Naive B cell (primary cell): ENCODE data around the gene COMTD1. TPM values are rescaled to one million over a fixed set of nuclear protein-coding genes. Genes with fewer than 3 reads are reported as not detected.
A peak's percentile ranks its signal among the peaks of the same experiment; 100 is the strongest.
"Not testable (repeated sequence)": the region's sequence is repeated elsewhere in the genome, so short reads cannot be mapped to it uniquely, and the experiment has no call there.

Experiments used
- ATAC-seq, 2 donors: fragments of 150-1000 bp; cut with Tn5 transposase; 2 replicates each; pipeline ENCODE4 v1.10.0; 2021; ENCODE audit warnings: low read depth in 2 of 2, mild to moderate bottlenecking in 2 of 2, moderate library complexity in 2 of 2
- DNase-seq: peaks from one replicate; pipeline ENCODE4 v3.0.0; 2022
- H3K27ac Mint-ChIP-seq, 6 donors: one replicate each; pipeline ENCODE4 v1.8.0; 2020 to 2022; ENCODE audit warnings: mild to moderate bottlenecking in 6 of 6, mixed read lengths in 6 of 6, moderate library complexity in 5 of 6, inconsistent platforms in 2 of 6
- H3K27me3 Mint-ChIP-seq, 3 donors: one replicate each; pipeline ENCODE4 v1.8.0; 2021 to 2022; ENCODE audit warnings: mixed read lengths in 3 of 3, mild to moderate bottlenecking in 1 of 3
- H3K36me3 Mint-ChIP-seq, 2 donors: one replicate each; pipeline ENCODE4 v1.8.0; 2020 to 2022; ENCODE audit warnings: mixed read lengths in 2 of 2, inconsistent platforms in 1 of 2, mild to moderate bottlenecking in 1 of 2
- H3K4me1 Mint-ChIP-seq, 3 donors: one replicate each; pipeline ENCODE4 v1.8.0; 2020 to 2022; ENCODE audit warnings: mixed read lengths in 3 of 3, inconsistent platforms in 1 of 3, mild to moderate bottlenecking in 1 of 3, moderate library complexity in 1 of 3
- H3K4me3 Mint-ChIP-seq, 8 donors: one replicate each; pipeline ENCODE4 v1.8.0; 2020 to 2022; ENCODE audit warnings: mild to moderate bottlenecking in 8 of 8, mixed read lengths in 8 of 8, moderate library complexity in 8 of 8, inconsistent platforms in 2 of 8
- H3K9me3 Mint-ChIP-seq, 7 donors: one replicate each; pipeline ENCODE4 v1.8.0; 2020 to 2022; ENCODE audit warnings: mixed read lengths in 7 of 7, mild to moderate bottlenecking in 5 of 7, inconsistent platforms in 2 of 7, moderate library complexity in 1 of 7
- polyA plus RNA-seq, 6 donors: library from polyadenylated mRNA; unstranded; fragments of 300-500 nt; fragmentation: Illumina TruSeq; gene quantifications; one replicate each; pipeline ENCODE4 v1.2.3, GENCODE V29; 2021; ENCODE audit warnings: low read depth in 6 of 6

The COMTD1 gene
- polyA plus RNA-seq, 6 donors from 2014 or later = 3.1 to 7.0 (median 6.0) TPM

DNA sequence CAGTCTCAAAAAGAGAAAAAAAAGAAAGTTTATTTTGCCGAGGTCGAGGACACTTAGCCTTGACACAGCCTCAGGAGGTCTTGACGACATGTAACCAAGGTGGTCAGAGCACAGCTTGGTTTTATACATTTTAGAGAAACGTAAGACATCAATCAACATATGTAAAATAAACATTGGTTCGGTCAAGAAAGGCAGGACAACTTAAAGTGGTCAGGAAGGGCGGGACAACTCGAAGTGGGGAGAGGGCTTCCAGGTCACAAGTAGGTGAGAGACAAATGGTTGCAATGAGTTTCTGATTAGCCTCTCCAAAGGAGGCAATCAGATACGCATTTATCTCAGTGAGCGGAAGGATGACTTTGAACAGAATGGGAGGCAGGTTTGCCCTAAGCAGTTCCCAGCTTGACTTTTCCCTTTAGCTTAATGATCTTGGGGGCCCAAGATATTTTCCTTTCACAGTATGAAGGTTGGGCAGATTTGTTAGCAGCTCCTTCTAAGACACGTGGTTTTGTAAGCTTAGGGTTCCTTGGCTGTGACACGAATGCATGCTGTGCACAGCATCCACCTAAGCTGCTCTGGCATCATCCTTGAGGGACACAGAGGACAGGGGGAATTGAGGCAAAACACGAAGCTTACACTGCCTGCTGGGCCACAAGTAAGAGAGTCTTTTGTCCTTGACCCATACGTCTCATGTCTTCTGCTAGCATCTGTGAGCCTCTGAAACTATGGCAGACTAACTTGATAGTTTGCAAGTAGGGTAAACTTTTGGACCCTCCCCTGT lies 28.5 kb downstream of the COMTD1 start:
- Mint-ChIP-seq H3K36me3 (no peaks in the 10 kb centered on the region), H3K4me3 (peak overlapping the region in 3 of 8 donors; percentile 16 to 84 (median 30)), H3K4me1 (peaks cover 6 to 16% (median 11%) of the 10 kb centered on the region in 3 donors), H3K9me3 (no peaks in the 10 kb centered on the region), H3K27me3 (no peaks in the 10 kb centered on the region), H3K27ac (peak overlapping the region in 4 of 6 donors; percentile 22 to 66 (median 40))
- DNase-seq = no peak
- no peak for ATAC-seq

GRCh38 chr10:75206638-75207037 lies 29.1 kb downstream of the COMTD1 start:
- H3K27me3 Mint-ChIP-seq, H3K9me3 Mint-ChIP-seq, H3K36me3 Mint-ChIP-seq, DNase-seq, ATAC-seq: not testable (repeated sequence)
- Mint-ChIP-seq H3K4me1 (peaks cover 5 to 14% (median 10%) of the 10 kb centered on the region in 3 donors), H3K4me3 (peak overlapping the region in 1 of 8 donors; percentile 47), H3K27ac (peak overlapping the region in 1 of 6 donors; percentile 66)

DNA sequence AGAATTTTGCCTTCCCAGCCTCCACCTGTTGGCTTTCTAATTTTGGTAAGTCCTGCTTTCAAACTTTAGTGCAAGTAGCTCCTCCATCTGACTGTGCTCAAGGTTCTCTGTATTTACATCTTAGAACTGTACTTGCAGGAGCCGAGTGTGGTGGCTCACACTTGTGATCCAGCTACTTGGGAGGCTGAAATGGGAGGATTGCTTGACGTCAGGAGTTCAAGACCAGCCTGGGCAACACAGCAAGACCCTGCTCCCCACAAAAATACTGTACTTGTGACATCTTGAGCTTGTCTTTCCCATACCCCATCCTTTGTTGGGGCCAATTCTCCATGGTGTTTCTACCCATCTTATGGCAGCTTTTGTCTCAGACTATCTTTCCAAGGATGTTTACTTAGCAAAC lies 29.8 kb downstream of the COMTD1 start:
- peaks cover 0 to 8% (median 5%) of the 10 kb centered on the region in 3 donors for H3K4me1 Mint-ChIP-seq
- H3K36me3 Mint-ChIP-seq = no peaks in the 10 kb centered on the region
- H3K4me3 Mint-ChIP-seq = no peak overlapping the region
- ATAC-seq (no peak), DNase-seq (no peak)
- no peaks in the 10 kb centered on the region for H3K9me3 Mint-ChIP-seq
- H3K27me3 Mint-ChIP-seq = no peaks in the 10 kb centered on the region
- no peak overlapping the region for H3K27ac Mint-ChIP-seq

GRCh38 chr10:75203724-75204123 lies 32.0 kb downstream of the COMTD1 start:
- H3K27ac Mint-ChIP-seq = no peak overlapping the region
- H3K4me1 Mint-ChIP-seq = peaks cover 0 to 4% (median 0%) of the 10 kb centered on the region in 3 donors
- no peaks in the 10 kb centered on the region for H3K27me3 Mint-ChIP-seq
- no peak for DNase-seq
- no peaks in the 10 kb centered on the region for H3K9me3 Mint-ChIP-seq
- no peak for ATAC-seq
- no peak overlapping the region for H3K4me3 Mint-ChIP-seq
- no peaks in the 10 kb centered on the region for H3K36me3 Mint-ChIP-seq

DNA sequence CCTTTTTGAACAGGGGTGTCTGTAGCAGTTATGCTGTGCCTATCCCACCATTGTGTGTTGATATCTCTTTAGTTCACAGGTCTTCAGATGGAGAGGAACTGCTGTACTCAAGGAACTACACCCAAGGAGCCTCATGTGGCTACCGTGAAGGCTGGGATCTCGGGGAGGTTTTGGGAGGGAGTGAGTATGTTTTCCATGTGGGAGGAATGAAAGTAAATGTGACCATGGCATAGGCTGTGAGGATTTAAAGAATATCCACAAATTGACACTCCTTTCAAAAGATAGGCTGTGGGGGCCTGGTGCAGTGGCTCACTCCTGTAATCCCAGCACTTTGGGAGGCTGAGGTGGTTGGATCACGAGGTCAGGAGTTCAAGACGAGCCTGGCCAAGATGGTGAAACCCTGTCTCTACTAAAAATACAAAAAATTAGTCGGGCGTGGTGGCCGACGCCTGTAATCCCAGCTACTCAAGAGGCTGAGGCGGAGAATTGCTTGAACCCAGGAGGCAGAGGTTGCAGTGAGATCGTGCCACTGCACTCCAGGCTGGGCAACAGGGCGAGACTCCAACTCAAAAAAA lies 32.6 kb downstream of the COMTD1 start:
- not testable (repeated sequence) for ATAC-seq, DNase-seq, H3K27me3 Mint-ChIP-seq, H3K4me1 Mint-ChIP-seq, H3K27ac Mint-ChIP-seq, H3K36me3 Mint-ChIP-seq, H3K4me3 Mint-ChIP-seq, H3K9me3 Mint-ChIP-seq

DNA sequence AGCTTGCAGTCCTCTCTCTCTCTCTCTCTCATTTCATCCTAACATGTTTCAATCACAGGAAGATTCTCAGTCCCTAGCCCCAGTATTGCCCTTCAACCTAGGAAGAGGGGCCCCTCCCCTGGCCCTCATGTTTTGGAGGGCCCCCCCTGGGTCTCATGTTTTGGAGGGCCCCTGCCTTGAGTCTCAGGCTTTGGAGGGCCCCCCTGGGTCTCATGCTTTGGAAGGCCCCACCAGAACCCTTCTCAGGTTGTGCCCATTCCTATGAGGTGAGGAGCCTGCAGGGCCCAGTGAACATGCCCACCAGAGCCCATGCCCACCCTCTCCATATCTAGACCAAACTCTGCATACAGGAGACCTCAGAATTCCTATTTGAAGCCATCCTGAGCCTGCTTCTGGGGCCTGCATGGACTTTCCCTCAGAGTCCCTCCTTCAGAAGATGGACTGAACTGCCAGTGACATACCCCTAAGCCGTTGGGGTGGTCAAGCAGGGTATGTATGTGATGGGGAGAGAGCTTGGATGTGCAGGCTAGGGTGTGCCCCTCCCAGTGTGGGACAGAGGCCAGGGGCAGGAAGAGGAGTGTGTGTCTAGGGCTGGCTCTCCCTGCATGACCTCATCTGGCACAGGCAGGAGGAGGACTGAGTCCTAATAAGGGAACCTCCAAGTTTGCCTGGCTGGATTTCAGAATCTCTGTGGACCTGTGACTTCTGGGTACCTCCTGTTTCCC lies 33.3 kb downstream of the COMTD1 start:
- no peak overlapping the region for H3K4me3 Mint-ChIP-seq
- H3K27me3 Mint-ChIP-seq = no peaks in the 10 kb centered on the region
- DNase-seq (no peak), ATAC-seq (no peak)
- H3K4me1 Mint-ChIP-seq = peaks cover 0 to 4% (median 0%) of the 10 kb centered on the region in 3 donors
- no peaks in the 10 kb centered on the region for H3K36me3 Mint-ChIP-seq
- no peaks in the 10 kb centered on the region for H3K9me3 Mint-ChIP-seq
- no peak overlapping the region for H3K27ac Mint-ChIP-seq

DNA sequence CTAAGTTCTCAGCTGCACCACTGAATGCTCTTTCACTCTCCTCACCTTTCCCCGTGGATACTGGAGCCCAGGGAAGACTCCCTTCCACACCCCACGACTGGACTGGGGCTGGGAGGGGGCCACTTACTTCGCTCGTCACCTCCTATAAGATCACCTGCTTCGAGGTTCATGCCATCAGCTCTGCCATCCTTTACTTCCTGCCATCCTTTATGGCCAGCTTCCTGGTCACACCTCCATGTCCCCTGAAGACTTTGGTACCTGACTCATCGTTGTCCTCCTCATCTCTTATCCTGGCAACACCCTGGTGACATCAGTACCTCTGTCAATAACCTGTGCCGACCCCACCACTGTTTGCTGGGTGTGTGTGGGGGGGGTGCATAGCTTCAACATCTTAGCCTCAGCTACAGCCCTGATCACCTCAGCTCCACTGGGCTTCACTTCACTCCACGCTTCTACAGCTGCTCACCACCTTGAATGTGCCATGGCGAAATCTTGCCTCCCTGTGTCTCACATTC lies 33.9 kb downstream of the COMTD1 start:
- peaks cover 0 to 4% (median 0%) of the 10 kb centered on the region in 3 donors for H3K4me1 Mint-ChIP-seq
- H3K4me3 Mint-ChIP-seq = no peak overlapping the region
- H3K27ac Mint-ChIP-seq = no peak overlapping the region
- H3K9me3 Mint-ChIP-seq = no peaks in the 10 kb centered on the region
- H3K36me3 Mint-ChIP-seq = no peaks in the 10 kb centered on the region
- ATAC-seq = no peak
- no peaks in the 10 kb centered on the region for H3K27me3 Mint-ChIP-seq
- DNase-seq = no peak

GRCh38 chr10:75199949-75200348 lies 35.8 kb downstream of the COMTD1 start:
- peak overlapping the region in 1 of 6 donors; percentile 43 for H3K27ac Mint-ChIP-seq
- H3K36me3 Mint-ChIP-seq, ATAC-seq, H3K4me3 Mint-ChIP-seq, H3K4me1 Mint-ChIP-seq, DNase-seq, H3K27me3 Mint-ChIP-seq, H3K9me3 Mint-ChIP-seq: not testable (repeated sequence)

DNA sequence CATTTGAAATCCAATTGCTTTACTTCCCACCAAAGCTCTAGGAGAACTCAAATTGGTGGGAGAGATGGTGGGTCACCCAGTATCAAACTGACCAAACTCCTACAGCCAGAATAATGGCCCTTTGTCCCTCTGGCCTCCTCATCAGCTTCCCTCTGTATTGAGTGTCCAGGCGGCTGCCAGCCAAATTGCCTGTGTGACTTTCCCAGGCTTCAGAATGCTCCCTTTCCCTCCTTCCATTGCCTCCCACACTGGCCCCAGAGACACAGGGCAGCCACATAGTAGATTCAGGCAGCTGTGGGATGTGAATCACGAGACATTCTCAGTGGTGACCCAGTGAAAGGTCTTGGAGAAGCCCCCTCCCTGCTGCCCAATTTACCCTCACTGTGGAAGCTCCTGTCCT lies 37.9 kb downstream of the COMTD1 start:
- no peak overlapping the region for H3K4me3 Mint-ChIP-seq
- H3K4me1 Mint-ChIP-seq = peaks cover 0 to 4% (median 0%) of the 10 kb centered on the region in 3 donors
- no peak for ATAC-seq
- no peak for DNase-seq
- peak overlapping the region in 1 of 6 donors; percentile 33 for H3K27ac Mint-ChIP-seq
- no peaks in the 10 kb centered on the region for H3K9me3 Mint-ChIP-seq
- H3K36me3 Mint-ChIP-seq = no peaks in the 10 kb centered on the region
- no peaks in the 10 kb centered on the region for H3K27me3 Mint-ChIP-seq

DNA sequence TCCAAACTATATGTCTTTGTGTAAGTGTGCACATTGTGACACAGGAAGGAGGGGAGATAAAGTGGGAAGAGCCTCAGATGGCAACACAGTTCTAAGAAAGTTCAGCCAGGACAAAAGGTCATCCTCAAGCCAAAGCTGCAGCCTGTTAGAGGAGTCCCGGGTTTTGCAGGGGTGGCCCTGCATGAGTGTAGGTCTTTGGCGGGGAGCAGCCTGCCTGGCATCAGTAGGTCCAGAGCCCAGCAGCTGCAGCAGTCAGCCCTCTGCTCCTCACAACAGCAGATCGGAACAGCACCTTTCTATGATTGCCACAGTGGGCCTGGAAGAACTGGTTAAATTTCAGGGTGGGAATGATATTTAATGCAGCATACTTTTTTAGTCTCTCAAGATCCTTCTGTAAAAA lies 38.7 kb downstream of the COMTD1 start:
- Mint-ChIP-seq H3K4me1 (peaks cover 0 to 4% (median 0%) of the 10 kb centered on the region in 3 donors), H3K27me3 (no peaks in the 10 kb centered on the region), H3K9me3 (no peaks in the 10 kb centered on the region), H3K36me3 (no peaks in the 10 kb centered on the region), H3K4me3 (no peak overlapping the region), H3K27ac (peak overlapping the region in 2 of 6 donors; percentile 9 to 88)
- no peak for ATAC-seq
- no peak for DNase-seq

DNA sequence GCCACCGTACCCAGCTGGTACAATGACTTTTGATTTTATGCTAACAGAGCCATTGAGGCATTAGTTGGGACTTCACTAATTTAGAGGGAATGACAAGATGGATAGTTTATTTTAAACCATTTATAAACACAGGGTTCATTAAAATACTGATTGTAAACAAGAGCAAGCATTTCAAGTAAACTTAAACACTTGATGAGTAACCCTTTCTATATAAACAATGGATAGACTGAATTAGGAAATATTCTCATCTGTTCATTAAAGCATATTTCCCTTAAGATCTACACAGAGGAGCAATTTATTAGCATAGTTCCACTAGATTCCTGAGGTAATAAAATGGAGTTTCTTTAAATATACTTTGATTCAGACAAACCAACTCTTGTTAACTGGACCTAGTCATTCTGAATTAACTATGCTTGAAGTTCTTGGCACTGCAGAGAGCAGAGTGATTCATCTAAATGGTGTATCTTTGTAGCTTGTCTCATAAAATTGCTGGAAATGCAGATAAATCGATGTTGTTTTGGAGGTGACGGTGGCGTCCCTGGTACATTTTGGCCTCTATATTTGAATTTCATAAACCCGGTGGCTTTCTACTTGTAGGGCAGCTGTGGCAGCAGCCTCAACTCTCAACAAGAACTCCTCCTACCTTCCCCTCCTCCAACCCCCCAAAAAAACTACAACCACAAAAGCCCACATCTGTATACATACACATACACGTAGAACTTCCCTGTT lies 40.6 kb downstream of the COMTD1 start:
- Mint-ChIP-seq H3K4me1 (no peaks in the 10 kb centered on the region), H3K27me3 (no peaks in the 10 kb centered on the region), H3K27ac (peak overlapping the region in 2 of 6 donors; percentile 56 to 59), H3K36me3 (no peaks in the 10 kb centered on the region), H3K9me3 (no peaks in the 10 kb centered on the region), H3K4me3 (no peak overlapping the region)
- DNase-seq (no peak), ATAC-seq (no peak)

DNA sequence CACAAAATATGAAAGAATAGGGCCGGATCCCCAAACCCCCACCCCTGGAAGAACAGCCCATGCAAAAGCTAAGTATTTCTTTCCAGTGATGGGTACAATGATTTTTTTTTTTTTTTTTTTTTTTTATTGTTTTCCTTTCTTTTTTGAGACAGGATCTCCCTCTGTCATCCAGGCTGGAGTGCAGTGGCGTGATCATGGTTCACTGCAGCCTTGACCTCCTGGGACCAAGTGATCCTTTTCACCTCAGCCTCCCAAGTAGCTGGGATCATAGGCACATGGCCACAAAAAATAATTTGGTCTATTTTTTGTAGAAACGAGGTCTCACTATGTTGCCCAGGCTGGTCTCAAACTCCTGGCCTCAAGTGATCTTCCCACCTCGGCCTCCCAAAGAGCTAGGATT lies 41.1 kb downstream of the COMTD1 start:
- H3K4me3 Mint-ChIP-seq, H3K36me3 Mint-ChIP-seq, DNase-seq, H3K27ac Mint-ChIP-seq, ATAC-seq, H3K27me3 Mint-ChIP-seq, H3K4me1 Mint-ChIP-seq, H3K9me3 Mint-ChIP-seq: not testable (repeated sequence)
